ENCODE measurements around the gene MAP3K6. TPM values are rescaled to one million over a fixed set of nuclear protein-coding genes. Genes with fewer than 3 reads are reported as not detected.

MAP3K6 gene
- total RNA-seq, 6 experiments from 2014 or later = 4.3 to 14.9 (median 5.6) TPM

GRCh38 chr1:27339213-27339612 is 27.5 kb downstream of the MAP3K6 start:
- DNase-seq = no peak

DNA sequence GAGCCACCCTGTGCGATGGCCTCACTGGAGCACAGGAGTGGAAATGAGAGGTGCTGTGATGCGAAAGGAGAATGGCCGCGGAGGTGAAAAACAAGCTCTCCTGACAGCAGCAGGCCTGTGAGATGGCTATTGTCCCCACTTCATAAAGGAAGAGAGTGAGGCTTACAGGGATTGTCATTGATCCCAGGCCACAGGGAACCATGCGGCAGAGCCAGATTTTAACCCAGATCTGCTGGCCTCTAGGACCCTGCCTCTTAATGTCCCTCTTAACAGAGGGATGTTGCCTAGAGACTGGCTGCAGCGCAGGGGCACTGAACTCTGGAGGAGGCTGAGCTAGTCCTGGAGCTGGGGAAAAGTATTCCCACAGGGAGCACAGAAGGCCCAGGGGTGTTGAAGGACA is 28.0 kb downstream of the MAP3K6 start:
- WGBS (ENCODE audit: insufficient coverage, low coverage, low lambda C conversion rate, missing lambda C conversion rate) = 67% methylated on average over 1 of the region's 6 CpGs
- no peaks in the 10 kb centered on the region for H3K4me1 ChIP-seq
- intact Hi-C loops (cut with DNase I) = no loop called here
- ATAC-seq (no peak), DNase-seq (no peak)
- H3K27ac ChIP-seq = no peak overlapping the region
- no peaks in the 10 kb centered on the region for H3K9me3 ChIP-seq
- no peak for TF ChIP-seq POLR2A (IDR thresholded peaks at IDR 0.05)
- TF ChIP-seq, protein P1, sequence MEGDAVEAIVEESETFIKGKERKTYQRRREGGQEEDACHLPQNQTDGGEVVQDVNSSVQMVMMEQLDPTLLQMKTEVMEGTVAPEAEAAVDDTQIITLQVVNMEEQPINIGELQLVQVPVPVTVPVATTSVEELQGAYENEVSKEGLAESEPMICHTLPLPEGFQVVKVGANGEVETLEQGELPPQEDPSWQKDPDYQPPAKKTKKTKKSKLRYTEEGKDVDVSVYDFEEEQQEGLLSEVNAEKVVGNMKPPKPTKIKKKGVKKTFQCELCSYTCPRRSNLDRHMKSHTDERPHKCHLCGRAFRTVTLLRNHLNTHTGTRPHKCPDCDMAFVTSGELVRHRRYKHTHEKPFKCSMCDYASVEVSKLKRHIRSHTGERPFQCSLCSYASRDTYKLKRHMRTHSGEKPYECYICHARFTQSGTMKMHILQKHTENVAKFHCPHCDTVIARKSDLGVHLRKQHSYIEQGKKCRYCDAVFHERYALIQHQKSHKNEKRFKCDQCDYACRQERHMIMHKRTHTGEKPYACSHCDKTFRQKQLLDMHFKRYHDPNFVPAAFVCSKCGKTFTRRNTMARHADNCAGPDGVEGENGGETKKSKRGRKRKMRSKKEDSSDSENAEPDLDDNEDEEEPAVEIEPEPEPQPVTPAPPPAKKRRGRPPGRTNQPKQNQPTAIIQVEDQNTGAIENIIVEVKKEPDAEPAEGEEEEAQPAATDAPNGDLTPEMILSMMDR (IDR thresholded peaks at IDR 0.05) = no peak
- no peak overlapping the region for H3K4me3 ChIP-seq
- H3K27me3 ChIP-seq = no peaks in the 10 kb centered on the region
- H3K36me3 ChIP-seq = peaks cover 0 to 21% (median 7%) of the 10 kb centered on the region in 4 donors

More at GRCh38 chr1:27339213-27339612, 27.5 kb downstream of the MAP3K6 start:
- Histone ChIP-seq H3K9me3 (no peaks in the 10 kb centered on the region), H3K27ac (no peak overlapping the region), H3K4me3 (no peak overlapping the region), H3K4me1 (no peaks in the 10 kb centered on the region), H3K36me3 (peaks cover 0 to 17% (median 5%) of the 10 kb centered on the region in 4 donors), H3K27me3 (no peaks in the 10 kb centered on the region)
- TF ChIP-seq POLR2A (IDR thresholded peaks at IDR 0.05) = no peak
- TF ChIP-seq, protein P1 (IDR thresholded peaks at IDR 0.05) = no peak
- 53% methylated on average over 5 of the region's 5 CpGs for WGBS (ENCODE audit: insufficient coverage, low coverage, low lambda C conversion rate, missing lambda C conversion rate)
- intact Hi-C loops (cut with DNase I) = no loop called here
- no peak for ATAC-seq

DNA sequence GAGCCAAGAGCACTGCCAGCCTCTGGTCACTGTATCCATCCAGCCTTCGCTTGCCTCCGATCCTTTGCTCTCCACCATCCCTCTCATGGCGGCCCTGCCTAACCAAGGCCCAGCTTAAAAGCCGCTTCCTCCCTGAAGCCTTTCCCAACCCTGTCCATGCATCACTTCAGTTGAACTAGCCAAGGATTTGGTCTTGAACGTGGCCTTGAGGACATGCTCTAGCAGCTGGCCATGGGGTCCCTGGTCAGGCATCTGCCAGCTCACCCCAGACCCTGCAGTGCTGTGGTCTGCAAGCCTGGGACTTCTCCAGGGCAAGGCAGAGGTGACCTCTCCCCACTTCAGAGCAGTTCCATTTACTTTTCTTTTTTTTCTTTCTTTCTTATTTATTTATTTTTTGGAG is 30.0 kb downstream of the MAP3K6 start:
- TF ChIP-seq, protein P1 (IDR thresholded peaks at IDR 0.05) = no peak
- no peak for TF ChIP-seq POLR2A (IDR thresholded peaks at IDR 0.05)
- Histone ChIP-seq H3K27ac (no peak overlapping the region), H3K9me3 (no peaks in the 10 kb centered on the region), H3K36me3 (peaks cover 0 to 29% (median 7%) of the 10 kb centered on the region in 4 donors), H3K4me1 (no peaks in the 10 kb centered on the region), H3K27me3 (no peaks in the 10 kb centered on the region), H3K4me3 (no peak overlapping the region)
- DNase-seq (no peak), ATAC-seq (no peak)
- intact Hi-C loops (cut with DNase I) = no loop called here
- WGBS (ENCODE audit: insufficient coverage, low coverage, low lambda C conversion rate, missing lambda C conversion rate) = 75% methylated on average over 1 of the region's 5 CpGs

DNA sequence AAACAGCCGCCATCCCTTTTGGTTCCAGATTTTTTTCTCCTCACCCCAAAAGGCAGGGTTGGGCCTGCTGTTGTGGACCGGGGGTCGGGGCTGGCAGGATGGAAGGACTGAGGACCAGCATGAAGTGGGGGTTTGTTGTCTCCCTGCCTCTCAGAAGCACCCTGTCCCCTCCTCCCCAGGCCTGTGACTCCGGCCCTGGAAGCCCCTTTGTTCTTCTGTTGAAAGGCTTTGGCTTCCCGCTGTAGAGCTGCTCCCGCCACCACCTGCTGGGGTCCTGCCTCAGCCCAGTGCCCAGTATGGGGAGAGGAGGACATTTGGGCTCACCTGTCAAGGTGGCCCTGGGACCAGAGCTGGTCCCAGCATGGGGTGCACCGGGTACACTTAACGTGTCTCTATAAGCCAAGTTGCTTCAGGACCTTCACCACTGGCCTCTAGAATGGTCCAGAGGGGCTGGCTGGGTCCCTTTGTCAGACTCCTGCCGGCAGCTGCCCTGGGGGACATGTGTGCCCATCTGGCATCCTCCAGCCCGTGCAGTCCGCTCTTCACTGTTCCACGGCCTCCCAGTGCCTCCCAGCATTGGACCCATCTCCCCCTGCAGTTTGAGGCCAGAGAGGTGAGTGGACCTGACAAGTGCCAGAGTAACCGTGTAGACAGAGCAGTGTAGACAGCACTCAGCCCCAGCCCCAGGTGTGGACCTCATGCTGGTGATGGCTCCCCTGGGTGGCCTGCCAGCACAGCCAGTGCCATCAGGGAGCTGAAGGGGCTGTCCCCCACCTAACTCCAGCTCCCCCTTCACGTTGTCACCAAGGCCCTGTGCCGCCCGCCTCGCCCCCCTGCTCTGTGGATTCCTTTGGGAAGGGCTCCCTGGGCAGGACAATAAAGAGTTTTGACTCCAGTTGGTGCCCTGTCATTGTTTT is 31.0 kb downstream of the MAP3K6 start:
- WGBS (ENCODE audit: insufficient coverage, low coverage, low lambda C conversion rate, missing lambda C conversion rate) = no CpG with 5 or more reads among the region's 17 CpGs
- H3K4me1 ChIP-seq = no peaks in the 10 kb centered on the region
- ATAC-seq = no peak
- H3K9me3 ChIP-seq = no peaks in the 10 kb centered on the region
- no peak overlapping the region for H3K4me3 ChIP-seq
- no peak for TF ChIP-seq POLR2A (IDR thresholded peaks at IDR 0.05)
- TF ChIP-seq, protein P1 (IDR thresholded peaks at IDR 0.05) = no peak
- no peaks in the 10 kb centered on the region for H3K27me3 ChIP-seq
- H3K27ac ChIP-seq = no peak overlapping the region
- intact Hi-C loops (cut with DNase I) = no loop called here
- DNase-seq = no peak
- H3K36me3 ChIP-seq = peaks cover 0 to 29% (median 9%) of the 10 kb centered on the region in 4 donors
